ENCODE results near the gene GPR37.

GPR37 gene

GRCh38 chr7:124764051-124764846 lies 1.3 kb downstream of the GPR37 start:
- H3K27ac Mint-ChIP-seq, result no peak overlapping the region
- H3K4me3 Mint-ChIP-seq, result peak overlapping the region; percentile 76 to 82
- H3K4me1 Mint-ChIP-seq, result peaks cover 21% of the 10 kb centered on the region
- ATAC-seq (no peak), DNase-seq (no peak)
- no peaks in the 10 kb centered on the region for H3K9me3 Mint-ChIP-seq
- peaks cover 68% of the 10 kb centered on the region for H3K27me3 Mint-ChIP-seq

- H3K27me3 Mint-ChIP-seq, result peaks cover 63% of the 10 kb centered on the region
- no peak overlapping the region for H3K4me3 Mint-ChIP-seq
- H3K9me3 Mint-ChIP-seq, result no peaks in the 10 kb centered on the region
- ATAC-seq (no peak), DNase-seq (no peak)
- no peak overlapping the region for H3K27ac Mint-ChIP-seq
- H3K4me1 Mint-ChIP-seq, result peaks cover 21% of the 10 kb centered on the region
Observed at GRCh38 chr7:124762611-124763143, 2.9 kb downstream of the GPR37 start.

DNA sequence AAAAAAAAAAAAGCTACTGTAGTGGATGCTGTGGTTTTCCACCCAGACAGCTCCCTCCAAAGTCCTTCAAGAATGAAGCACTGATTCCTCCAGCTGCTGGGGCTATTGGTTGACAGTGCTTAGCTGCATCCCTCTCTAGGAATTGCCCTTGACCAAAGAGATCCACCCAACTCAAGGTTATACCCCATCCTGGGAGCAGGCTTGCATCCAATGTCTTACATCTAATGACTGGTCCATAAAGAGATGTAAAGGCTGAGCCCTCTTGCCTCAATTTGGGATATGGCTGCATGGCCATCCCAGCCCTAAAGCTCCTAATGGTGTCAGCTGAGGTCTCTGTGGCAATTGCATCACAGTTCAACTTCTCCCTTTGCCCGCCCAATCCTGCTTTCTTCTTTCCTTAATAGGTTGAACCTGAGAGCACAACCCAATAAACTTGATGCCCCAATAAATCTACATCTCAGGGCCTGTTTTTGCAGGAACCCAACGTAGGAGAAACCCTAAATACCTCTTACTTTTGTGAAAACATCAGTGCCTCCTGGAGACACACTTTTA lies 4.4 kb downstream of the GPR37 start:
- H3K27ac Mint-ChIP-seq, result no peak overlapping the region

DNA sequence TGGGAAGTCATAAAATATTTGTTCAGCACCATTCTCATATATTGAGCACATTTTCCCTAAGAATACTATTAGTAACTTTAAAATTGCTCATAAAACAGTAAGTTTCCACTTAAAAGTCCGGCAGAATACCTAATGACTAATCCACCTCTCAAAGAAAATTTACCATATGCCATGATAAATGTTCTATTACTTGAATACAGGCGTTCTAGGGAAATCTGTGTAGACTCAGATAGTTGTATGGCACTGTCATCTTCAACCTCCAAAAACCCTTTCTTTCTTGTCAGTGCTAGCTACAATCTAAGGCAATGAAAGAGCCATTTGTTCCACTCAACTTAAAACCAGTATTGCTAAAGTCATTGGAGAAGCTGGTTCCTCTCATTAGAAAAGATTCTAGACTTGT lies 7.3 kb downstream of the GPR37 start:
- Mint-ChIP-seq H3K27me3 (peaks cover 38% of the 10 kb centered on the region), H3K27ac (no peak overlapping the region), H3K4me3 (no peak overlapping the region), H3K9me3 (no peaks in the 10 kb centered on the region), H3K4me1 (no peaks in the 10 kb centered on the region)
- ATAC-seq (no peak), DNase-seq (no peak)

More for the DNA sequence above, 4.4 kb downstream of the GPR37 start:
- Mint-ChIP-seq H3K27me3 (peaks cover 55% of the 10 kb centered on the region), H3K9me3 (no peaks in the 10 kb centered on the region), H3K4me1 (peaks cover 21% of the 10 kb centered on the region), H3K4me3 (no peak overlapping the region)
- ATAC-seq (no peak), DNase-seq (no peak)

- peaks cover 18% of the 10 kb centered on the region for H3K27me3 Mint-ChIP-seq
- H3K4me1 Mint-ChIP-seq, result no peaks in the 10 kb centered on the region
- no peak for DNase-seq
- H3K27ac Mint-ChIP-seq, result no peak overlapping the region
- H3K4me3 Mint-ChIP-seq, result no peak overlapping the region
- ATAC-seq, result no peak
- H3K9me3 Mint-ChIP-seq, result no peaks in the 10 kb centered on the region
Observed at GRCh38 chr7:124754576-124755268, 10.9 kb downstream of the GPR37 start.

DNA sequence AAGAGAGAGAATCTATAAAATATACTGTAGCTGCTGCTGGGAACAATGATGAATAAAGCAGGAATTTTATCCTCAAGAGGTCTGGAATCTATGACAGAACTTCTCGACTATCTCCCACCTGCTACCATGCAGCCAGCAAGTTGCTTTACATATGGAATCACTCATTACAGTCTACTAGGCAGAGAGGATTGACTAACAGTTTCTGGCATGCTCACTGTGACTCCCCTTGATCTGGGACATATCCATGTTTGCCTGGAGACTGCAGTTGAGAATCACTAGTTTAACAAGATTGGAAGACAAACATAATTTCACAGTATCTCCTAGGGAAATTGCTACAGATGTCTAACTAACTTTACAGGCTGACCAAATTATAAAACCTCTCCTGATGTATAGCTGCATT lies 13.3 kb downstream of the GPR37 start:
- ATAC-seq (no peak), DNase-seq (no peak)
- Mint-ChIP-seq H3K27ac (no peak overlapping the region), H3K4me1 (no peaks in the 10 kb centered on the region), H3K27me3 (peaks cover 19% of the 10 kb centered on the region), H3K4me3 (no peak overlapping the region), H3K9me3 (no peaks in the 10 kb centered on the region)

DNA sequence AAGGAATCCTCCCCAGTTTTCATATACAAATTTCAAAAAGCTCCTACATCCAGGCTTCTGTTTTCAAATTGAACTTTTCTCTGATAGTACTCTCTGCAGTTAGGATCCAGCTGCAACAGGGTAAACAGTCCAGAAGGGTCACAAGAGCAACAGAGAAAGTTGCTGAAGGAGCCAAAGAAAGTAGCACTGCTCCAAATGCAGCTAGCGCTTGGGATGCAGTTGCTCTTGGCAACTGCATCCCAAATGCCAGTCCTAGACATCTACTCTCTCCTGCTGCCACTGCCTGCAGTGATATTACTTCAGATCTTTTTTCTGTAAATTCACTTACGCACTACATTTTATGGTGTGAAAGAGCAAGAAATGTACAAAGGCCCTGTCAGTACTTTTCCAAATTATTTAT lies 14.6 kb downstream of the GPR37 start:
- H3K4me3 Mint-ChIP-seq, result no peak overlapping the region
- DNase-seq (no peak), ATAC-seq (no peak)
- H3K4me1 Mint-ChIP-seq, result no peaks in the 10 kb centered on the region
- H3K27ac Mint-ChIP-seq, result no peak overlapping the region
- H3K9me3 Mint-ChIP-seq, result no peaks in the 10 kb centered on the region
- peaks cover 24% of the 10 kb centered on the region for H3K27me3 Mint-ChIP-seq

- no peak overlapping the region for H3K4me3 Mint-ChIP-seq
- peaks cover 27% of the 10 kb centered on the region for H3K27me3 Mint-ChIP-seq
- ATAC-seq (no peak), DNase-seq (no peak)
- H3K27ac Mint-ChIP-seq, result no peak overlapping the region
- H3K9me3 Mint-ChIP-seq, result no peaks in the 10 kb centered on the region
- no peaks in the 10 kb centered on the region for H3K4me1 Mint-ChIP-seq
Observed at GRCh38 chr7:124747072-124747471, 18.5 kb downstream of the GPR37 start.

DNA sequence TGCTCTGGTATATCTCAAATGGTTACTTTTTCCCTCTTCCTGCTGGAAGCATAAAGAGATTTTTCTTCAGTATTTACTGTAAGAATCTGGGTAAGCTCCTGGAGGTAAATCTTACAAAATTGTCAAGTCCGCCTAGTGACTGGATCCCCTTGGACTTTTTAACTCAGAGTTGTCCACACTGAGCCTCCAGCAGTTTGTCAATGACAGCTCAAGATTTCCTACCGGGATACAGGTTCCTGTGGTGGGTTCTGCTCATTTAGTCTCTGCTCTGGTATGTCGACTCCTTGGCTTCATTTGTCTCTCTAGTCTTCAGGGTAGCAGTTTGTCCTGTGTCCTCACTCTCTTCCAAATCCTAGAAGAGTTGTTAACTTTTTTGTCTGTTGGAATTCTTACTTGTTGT lies 27.0 kb downstream of the GPR37 start:
- DNase-seq (no peak), ATAC-seq (no peak)
- Mint-ChIP-seq H3K27ac (no peak overlapping the region), H3K4me1 (no peaks in the 10 kb centered on the region), H3K4me3 (no peak overlapping the region), H3K27me3 (peaks cover 8% of the 10 kb centered on the region), H3K9me3 (no peaks in the 10 kb centered on the region)

DNA sequence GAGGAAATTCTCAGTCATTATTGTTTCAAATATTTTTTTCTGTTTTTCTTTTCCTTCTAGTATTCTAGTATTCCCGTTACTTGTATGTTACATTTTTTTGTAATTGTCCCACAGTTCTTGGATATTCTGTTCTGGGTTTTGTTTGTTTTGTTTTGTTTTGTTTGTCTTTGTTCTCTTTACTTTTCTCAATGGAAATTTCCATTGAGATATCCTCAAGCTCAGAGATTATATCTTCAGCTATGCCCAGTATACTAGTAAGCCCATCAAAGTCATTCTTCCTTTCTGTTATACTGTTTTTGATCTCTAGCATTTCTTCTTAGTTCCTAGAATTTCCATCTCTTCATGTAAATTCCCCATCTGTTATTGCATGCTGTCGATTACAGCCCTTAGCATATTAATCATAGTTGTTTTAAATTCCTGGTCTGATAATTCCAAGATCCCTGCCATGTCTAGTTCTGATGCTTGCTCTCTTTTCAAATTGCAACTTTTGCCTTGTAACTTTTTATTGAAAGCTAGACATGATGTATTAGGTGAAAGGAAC lies 27.8 kb downstream of the GPR37 start:
- DNase-seq (no peak), ATAC-seq (no peak)
- H3K4me3 Mint-ChIP-seq, result no peak overlapping the region
- H3K27me3 Mint-ChIP-seq, result peaks cover 8% of the 10 kb centered on the region
- H3K4me1 Mint-ChIP-seq, result no peaks in the 10 kb centered on the region
- no peak overlapping the region for H3K27ac Mint-ChIP-seq
- no peaks in the 10 kb centered on the region for H3K9me3 Mint-ChIP-seq

- Mint-ChIP-seq H3K4me3 (no peak overlapping the region), H3K4me1 (no peaks in the 10 kb centered on the region), H3K27me3 (no peaks in the 10 kb centered on the region), H3K27ac (no peak overlapping the region), H3K9me3 (peaks cover 0 to 10% of the 10 kb centered on the region in 2 donors)
- DNase-seq, result no peak
- no peak for ATAC-seq
Observed at GRCh38 chr7:124728610-124729009, 37.0 kb downstream of the GPR37 start.

DNA sequence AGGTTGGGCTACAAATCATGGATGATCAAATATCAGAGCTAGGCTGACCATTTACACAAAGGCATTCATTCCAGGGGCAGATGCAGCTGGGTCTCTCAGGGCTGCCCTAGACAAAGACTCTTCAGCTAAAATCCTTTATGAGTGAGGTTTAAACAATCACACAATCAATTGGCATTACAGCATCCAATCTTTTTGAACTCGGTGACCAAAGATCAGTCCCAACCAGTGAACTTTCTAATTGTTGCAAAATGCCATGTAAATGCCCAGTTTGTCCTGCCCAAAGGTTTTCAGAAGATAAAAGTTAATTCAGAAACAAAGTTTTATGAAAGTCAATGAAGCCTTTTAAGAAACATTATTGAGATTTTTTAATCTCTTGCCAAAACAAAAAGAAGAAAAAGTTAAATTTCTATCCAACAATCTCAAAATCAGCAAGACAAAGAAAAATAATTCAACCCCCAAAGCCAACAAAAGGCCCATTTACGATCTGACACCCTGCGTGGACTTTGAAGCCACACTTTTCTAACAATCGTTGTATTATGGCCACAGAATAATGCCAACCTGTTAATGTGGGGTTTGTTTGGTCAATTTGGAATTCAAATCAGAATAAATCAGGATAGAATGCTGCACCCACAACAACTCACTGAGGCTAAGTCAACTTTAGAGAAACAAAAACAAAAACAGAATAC lies 40.9 kb downstream of the GPR37 start:
- Mint-ChIP-seq H3K4me3 (no peak overlapping the region), H3K9me3 (peaks cover 0 to 4% of the 10 kb centered on the region in 2 donors), H3K4me1 (no peaks in the 10 kb centered on the region), H3K27ac (no peak overlapping the region), H3K27me3 (no peaks in the 10 kb centered on the region)
- DNase-seq (no peak), ATAC-seq (no peak)

DNA sequence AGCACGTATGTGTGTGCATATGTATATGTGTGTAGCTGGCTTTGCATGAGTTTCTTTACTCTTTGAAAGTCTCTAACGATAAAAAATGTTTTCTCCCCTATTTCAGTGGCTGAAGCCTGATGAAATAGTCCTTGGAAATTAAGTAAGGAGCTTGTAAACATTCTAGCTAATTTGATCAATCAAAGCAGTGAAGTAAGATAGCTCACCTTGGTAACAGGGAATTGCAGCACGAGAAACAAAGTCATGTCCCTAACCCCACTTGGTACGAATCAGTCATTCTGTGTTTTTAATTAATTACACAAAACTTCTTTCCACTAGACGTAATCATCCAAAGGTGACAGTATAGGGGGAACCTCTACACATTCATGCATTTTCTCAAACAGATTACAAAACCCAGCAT lies 41.5 kb downstream of the GPR37 start:
- ATAC-seq, result no peak
- Mint-ChIP-seq H3K27ac (no peak overlapping the region), H3K9me3 (no peaks in the 10 kb centered on the region), H3K4me1 (no peaks in the 10 kb centered on the region), H3K4me3 (no peak overlapping the region), H3K27me3 (no peaks in the 10 kb centered on the region)
- no peak for DNase-seq

DNA sequence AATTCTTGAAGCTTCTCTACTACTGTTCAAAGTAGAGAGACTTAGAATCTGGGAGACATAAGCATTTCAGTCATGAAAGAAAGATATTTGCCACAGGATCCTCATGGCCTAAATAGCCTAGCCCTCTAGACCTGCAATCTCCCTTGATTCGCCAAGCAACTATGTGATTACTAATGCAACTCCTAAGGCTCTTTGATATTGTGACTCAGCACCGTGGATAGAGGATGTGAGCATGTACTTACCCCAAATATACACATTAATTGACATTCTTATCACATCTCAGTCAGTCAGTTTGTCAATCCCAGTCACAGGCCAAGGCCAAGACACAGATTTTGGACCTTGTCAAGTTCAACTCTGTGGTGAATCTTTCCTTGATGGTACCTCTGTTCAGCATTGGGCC lies 42.6 kb downstream of the GPR37 start:
- H3K9me3 Mint-ChIP-seq, result no peaks in the 10 kb centered on the region
- H3K4me3 Mint-ChIP-seq, result no peak overlapping the region
- H3K27me3 Mint-ChIP-seq, result no peaks in the 10 kb centered on the region
- ATAC-seq (no peak), DNase-seq (no peak)
- no peak overlapping the region for H3K27ac Mint-ChIP-seq
- no peaks in the 10 kb centered on the region for H3K4me1 Mint-ChIP-seq

DNA sequence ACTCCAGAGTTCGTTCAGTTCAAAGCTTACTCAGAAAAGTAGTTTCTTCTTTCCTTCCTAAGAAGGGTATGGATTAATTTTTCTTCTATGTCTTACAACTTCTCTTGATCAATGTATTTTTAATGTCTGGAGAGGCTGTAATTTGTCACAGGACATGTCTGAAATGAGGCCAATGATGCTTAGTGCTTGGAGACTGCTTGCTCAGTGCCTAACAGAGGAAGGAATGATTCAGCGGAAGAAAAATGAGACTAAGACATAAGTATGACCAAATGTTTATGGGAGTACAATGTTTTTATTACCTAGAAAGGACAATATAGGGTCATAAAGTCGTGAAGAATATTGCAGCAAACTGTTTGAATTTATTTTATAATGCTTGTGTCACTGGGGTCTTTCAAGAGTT lies 43.3 kb downstream of the GPR37 start:
- DNase-seq (no peak), ATAC-seq (no peak)
- H3K27ac Mint-ChIP-seq, result no peak overlapping the region
- H3K27me3 Mint-ChIP-seq, result no peaks in the 10 kb centered on the region
- H3K4me3 Mint-ChIP-seq, result no peak overlapping the region
- H3K4me1 Mint-ChIP-seq, result no peaks in the 10 kb centered on the region
- H3K9me3 Mint-ChIP-seq, result no peaks in the 10 kb centered on the region

Data from stimulated activated naive CD8-positive, alpha-beta T cell treated with anti-CD3 and anti-CD28 coated beads, Interleukin-15, amount 100 ng/mL, for 72 hours (primary cell).